ENCODE measurements around the gene KLHDC7B.

Gene KLHDC7B

DNA sequence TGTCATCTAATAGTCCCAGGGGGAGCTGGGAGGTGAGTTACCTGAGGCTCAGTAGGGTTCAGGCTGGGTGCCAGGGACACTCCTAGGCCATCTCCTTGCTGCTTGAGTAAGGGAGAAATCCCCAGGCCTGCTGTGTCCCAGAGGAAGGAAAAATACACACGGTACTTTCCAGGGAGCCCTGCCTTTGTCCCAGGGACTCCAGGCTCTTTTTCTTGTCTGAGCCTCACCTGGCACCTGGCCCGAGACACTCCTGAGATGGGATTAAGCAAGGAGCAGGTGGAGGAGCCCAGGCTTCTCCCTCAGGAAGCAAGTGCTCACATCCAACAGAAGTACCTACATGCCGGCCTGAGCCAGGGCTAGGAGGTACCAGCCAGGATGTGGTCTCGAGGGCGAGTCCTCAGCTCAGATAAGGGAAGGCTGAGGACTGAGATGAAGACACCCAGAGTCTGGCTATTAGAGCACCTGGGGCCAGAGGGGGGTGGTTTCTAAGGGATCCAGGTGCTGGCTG lies 899 bp upstream of the KLHDC7B start:
- Histone ChIP-seq H3K36me3 (ENCODE audit: insufficient read depth, low read length) (no peaks in the 10 kb centered on the region), H3K9me3 (replicated peaks; ENCODE audit: low read length) (no peaks in the 10 kb centered on the region), H3K9ac (ENCODE audit: low read depth, low read length) (peak overlapping the region; percentile 63), H3K27me3 (ENCODE audit: control insufficient read depth, insufficient read depth, low read length) (peaks cover 54% of the 10 kb centered on the region), H3K4me2 (ENCODE audit: low read length) (peak overlapping the region; percentile 81), H3K4me3 (ENCODE audit: low read length) (no peak overlapping the region), H3K4me1 (ENCODE audit: control insufficient read depth, insufficient read depth, low read length) (peaks cover 22% of the 10 kb centered on the region)

- Histone ChIP-seq H3K27me3 (ENCODE audit: control insufficient read depth, insufficient read depth, low read length) (peaks cover 67% of the 10 kb centered on the region), H3K4me2 (ENCODE audit: low read length) (no peak overlapping the region), H3K36me3 (ENCODE audit: insufficient read depth, low read length) (no peaks in the 10 kb centered on the region), H3K9ac (ENCODE audit: low read depth, low read length) (no peak overlapping the region), H3K4me1 (ENCODE audit: control insufficient read depth, insufficient read depth, low read length) (peaks cover 14% of the 10 kb centered on the region), H3K4me3 (ENCODE audit: low read length) (no peak overlapping the region), H3K9me3 (replicated peaks; ENCODE audit: low read length) (no peaks in the 10 kb centered on the region)
These were observed 895 bp downstream of the KLHDC7B start for GRCh38 chr22:50546326-50547262.

DNA sequence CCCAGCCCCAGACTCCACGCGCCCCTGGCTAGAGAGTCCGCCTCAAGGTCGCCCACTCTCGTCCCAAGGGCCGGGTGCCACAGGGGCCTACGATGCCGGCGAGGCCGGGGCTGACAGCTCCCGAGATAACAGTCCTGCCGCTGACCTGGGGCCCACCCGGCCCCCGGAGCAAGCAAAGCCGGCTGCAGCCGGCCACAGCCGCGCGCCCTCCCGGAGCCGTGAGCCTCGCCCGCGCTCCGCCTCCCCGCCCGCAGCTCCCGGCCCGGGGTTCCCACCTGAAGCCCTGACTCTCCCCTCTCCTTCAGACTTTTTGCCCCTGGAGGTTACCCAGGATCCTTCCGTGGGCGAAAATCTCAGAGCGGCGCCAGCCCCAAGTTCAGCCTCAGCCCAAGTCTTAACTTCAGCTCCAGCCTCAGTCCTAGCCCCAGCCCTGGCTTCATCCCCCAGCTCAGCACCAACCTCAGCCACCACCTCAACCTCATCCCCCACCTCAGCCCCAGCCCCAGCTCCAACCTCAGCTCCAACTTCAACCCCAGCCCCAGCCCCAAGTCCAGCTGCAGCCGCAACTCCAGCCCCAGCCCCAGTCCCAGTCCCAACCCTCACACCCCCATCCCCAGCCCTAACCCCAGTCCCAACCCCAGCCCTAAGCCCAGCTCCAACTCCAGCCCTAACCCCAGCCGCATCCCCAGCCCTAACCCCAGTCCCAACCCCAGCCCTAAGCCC lies 1.7 kb downstream of the KLHDC7B start:
- Histone ChIP-seq H3K9ac (ENCODE audit: low read depth, low read length) (no peak overlapping the region), H3K27me3 (ENCODE audit: control insufficient read depth, insufficient read depth, low read length) (peaks cover 73% of the 10 kb centered on the region), H3K4me3 (ENCODE audit: low read length) (no peak overlapping the region), H3K4me2 (ENCODE audit: low read length) (no peak overlapping the region), H3K4me1 (ENCODE audit: control insufficient read depth, insufficient read depth, low read length) (peaks cover 8% of the 10 kb centered on the region), H3K36me3 (ENCODE audit: insufficient read depth, low read length) (no peaks in the 10 kb centered on the region), H3K9me3 (replicated peaks; ENCODE audit: low read length) (no peaks in the 10 kb centered on the region)

- H3K27me3 ChIP-seq (ENCODE audit: control insufficient read depth, insufficient read depth, low read length): peaks cover 78% of the 10 kb centered on the region
- no peaks in the 10 kb centered on the region for H3K36me3 ChIP-seq (ENCODE audit: insufficient read depth, low read length)
- no peak overlapping the region for H3K4me3 ChIP-seq (ENCODE audit: low read length)
- peaks cover 8% of the 10 kb centered on the region for H3K4me1 ChIP-seq (ENCODE audit: control insufficient read depth, insufficient read depth, low read length)
- H3K9ac ChIP-seq (ENCODE audit: low read depth, low read length): no peak overlapping the region
- H3K9me3 ChIP-seq (replicated peaks; ENCODE audit: low read length): no peaks in the 10 kb centered on the region
- no peak overlapping the region for H3K4me2 ChIP-seq (ENCODE audit: low read length)
These were observed 2.6 kb downstream of the KLHDC7B start for GRCh38 chr22:50548040-50548920.

GRCh38 chr22:50548921-50549790 lies 3.5 kb downstream of the KLHDC7B start:
- Histone ChIP-seq H3K36me3 (ENCODE audit: insufficient read depth, low read length) (no peaks in the 10 kb centered on the region), H3K4me2 (ENCODE audit: low read length) (no peak overlapping the region), H3K9me3 (replicated peaks; ENCODE audit: low read length) (no peaks in the 10 kb centered on the region), H3K4me3 (ENCODE audit: low read length) (no peak overlapping the region), H3K9ac (ENCODE audit: low read depth, low read length) (no peak overlapping the region), H3K4me1 (ENCODE audit: control insufficient read depth, insufficient read depth, low read length) (peaks cover 3% of the 10 kb centered on the region), H3K27me3 (ENCODE audit: control insufficient read depth, insufficient read depth, low read length) (peaks cover 77% of the 10 kb centered on the region)

DNA sequence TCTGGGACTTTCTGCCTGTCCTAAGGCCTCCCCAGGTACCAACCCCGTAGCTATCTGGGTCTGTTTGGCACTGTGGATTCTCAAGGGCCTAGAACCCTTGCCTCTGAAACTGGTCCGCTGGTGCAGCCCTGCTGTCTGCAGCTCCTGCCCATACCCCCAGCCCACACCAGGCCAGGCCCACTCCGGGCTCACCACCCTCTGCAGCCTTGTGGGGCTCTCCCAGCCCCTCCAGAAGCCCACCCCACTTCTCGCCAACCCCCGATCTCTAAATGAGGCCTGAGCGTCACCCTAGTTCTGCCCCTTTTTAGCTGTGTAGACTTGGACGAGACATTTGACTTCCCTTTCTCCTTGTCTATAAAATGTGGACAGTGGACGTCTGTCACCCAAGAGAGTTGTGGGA lies 4.7 kb downstream of the KLHDC7B start:
- Histone ChIP-seq H3K27me3 (ENCODE audit: control insufficient read depth, insufficient read depth, low read length) (peaks cover 69% of the 10 kb centered on the region), H3K4me3 (ENCODE audit: low read length) (no peak overlapping the region), H3K36me3 (ENCODE audit: insufficient read depth, low read length) (no peaks in the 10 kb centered on the region), H3K9ac (ENCODE audit: low read depth, low read length) (no peak overlapping the region), H3K4me2 (ENCODE audit: low read length) (no peak overlapping the region), H3K9me3 (replicated peaks; ENCODE audit: low read length) (no peaks in the 10 kb centered on the region), H3K4me1 (ENCODE audit: control insufficient read depth, insufficient read depth, low read length) (no peaks in the 10 kb centered on the region)

DNA sequence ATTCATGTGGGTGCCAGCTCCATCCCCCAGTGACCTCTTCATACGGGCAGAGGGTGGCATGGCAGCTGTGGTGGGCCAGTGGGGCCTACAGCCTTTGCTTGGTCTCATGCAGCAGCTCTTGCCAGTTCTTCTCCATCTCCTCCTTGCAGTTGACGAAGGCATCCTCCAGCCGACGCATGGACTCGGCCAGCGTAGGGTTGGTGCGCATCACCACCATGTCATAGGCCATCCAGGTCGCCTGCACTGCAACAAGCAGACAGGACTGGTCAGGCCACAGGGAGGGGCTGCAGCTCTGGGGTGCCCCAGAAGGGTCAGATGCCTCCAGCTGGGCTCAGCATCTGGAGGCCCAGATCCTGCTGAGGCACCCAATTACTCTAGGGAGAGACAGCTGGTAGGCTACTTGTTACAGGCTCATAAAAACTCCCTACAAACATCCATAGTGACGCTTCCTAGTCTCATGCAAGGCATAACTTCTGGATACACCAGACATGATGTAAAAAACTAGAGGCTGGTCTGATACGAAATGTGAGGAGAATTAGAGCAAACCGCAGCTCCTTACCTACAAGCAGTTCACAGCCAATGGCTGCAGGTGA lies 5.6 kb downstream of the KLHDC7B start:
- Histone ChIP-seq H3K4me2 (ENCODE audit: low read length) (no peak overlapping the region), H3K4me1 (ENCODE audit: control insufficient read depth, insufficient read depth, low read length) (no peaks in the 10 kb centered on the region), H3K9ac (ENCODE audit: low read depth, low read length) (no peak overlapping the region), H3K4me3 (ENCODE audit: low read length) (no peak overlapping the region), H3K9me3 (replicated peaks; ENCODE audit: low read length) (no peaks in the 10 kb centered on the region), H3K36me3 (ENCODE audit: insufficient read depth, low read length) (no peaks in the 10 kb centered on the region), H3K27me3 (ENCODE audit: control insufficient read depth, insufficient read depth, low read length) (peaks cover 66% of the 10 kb centered on the region)

- H3K36me3 ChIP-seq (ENCODE audit: insufficient read depth, low read length): no peaks in the 10 kb centered on the region
- no peaks in the 10 kb centered on the region for H3K9me3 ChIP-seq (replicated peaks; ENCODE audit: low read length)
- no peaks in the 10 kb centered on the region for H3K4me1 ChIP-seq (ENCODE audit: control insufficient read depth, insufficient read depth, low read length)
- no peak overlapping the region for H3K4me2 ChIP-seq (ENCODE audit: low read length)
- H3K4me3 ChIP-seq (ENCODE audit: low read length): no peak overlapping the region
- H3K27me3 ChIP-seq (ENCODE audit: control insufficient read depth, insufficient read depth, low read length): peaks cover 60% of the 10 kb centered on the region
- H3K9ac ChIP-seq (ENCODE audit: low read depth, low read length): no peak overlapping the region
These were observed 7.6 kb downstream of the KLHDC7B start for GRCh38 chr22:50553310-50553709.

- H3K9ac ChIP-seq (ENCODE audit: low read depth, low read length): no peak overlapping the region
These were observed 11.0 kb downstream of the KLHDC7B start for GRCh38 chr22:50556703-50557102.

GRCh38 chr22:50560034-50560433 lies 14.3 kb downstream of the KLHDC7B start:
- no peaks in the 10 kb centered on the region for H3K36me3 ChIP-seq (ENCODE audit: insufficient read depth, low read length)
- no peaks in the 10 kb centered on the region for H3K9me3 ChIP-seq (replicated peaks; ENCODE audit: low read length)
- no peak overlapping the region for H3K4me3 ChIP-seq (ENCODE audit: low read length)
- peaks cover 50% of the 10 kb centered on the region for H3K27me3 ChIP-seq (ENCODE audit: control insufficient read depth, insufficient read depth, low read length)
- no peak overlapping the region for H3K4me2 ChIP-seq (ENCODE audit: low read length)
- no peak overlapping the region for H3K9ac ChIP-seq (ENCODE audit: low read depth, low read length)
- peaks cover 9% of the 10 kb centered on the region for H3K4me1 ChIP-seq (ENCODE audit: control insufficient read depth, insufficient read depth, low read length)

More at GRCh38 chr22:50556703-50557102, 11.0 kb downstream of the KLHDC7B start:
- H3K36me3 ChIP-seq (ENCODE audit: insufficient read depth, low read length): no peaks in the 10 kb centered on the region
- no peaks in the 10 kb centered on the region for H3K4me1 ChIP-seq (ENCODE audit: control insufficient read depth, insufficient read depth, low read length)
- no peak overlapping the region for H3K4me2 ChIP-seq (ENCODE audit: low read length)
- no peaks in the 10 kb centered on the region for H3K9me3 ChIP-seq (replicated peaks; ENCODE audit: low read length)
- H3K4me3 ChIP-seq (ENCODE audit: low read length): no peak overlapping the region
- peaks cover 54% of the 10 kb centered on the region for H3K27me3 ChIP-seq (ENCODE audit: control insufficient read depth, insufficient read depth, low read length)

Measured in skeletal muscle satellite cell (primary cell).